ENCODE measurements around the gene PRDM16.

PRDM16 gene

GRCh38 chr1:3103967-3104677 lies 35.1 kb downstream of the PRDM16 start:
- DNase-seq (ENCODE audit: low read depth in 2 of 2): no peak

GRCh38 chr1:3105167-3105863 lies 36.3 kb downstream of the PRDM16 start:
- DNase-seq (ENCODE audit: low read depth in 2 of 2): no peak

GRCh38 chr1:3106216-3106615 lies 37.2 kb downstream of the PRDM16 start:
- no peak for DNase-seq (ENCODE audit: low read depth in 2 of 2)

GRCh38 chr1:3107201-3107600 lies 38.2 kb downstream of the PRDM16 start:
- no peak for DNase-seq (ENCODE audit: low read depth in 2 of 2)

- DNase-seq (ENCODE audit: low read depth in 2 of 2): no peak
Measured at GRCh38 chr1:3109355-3109754, 40.4 kb downstream of the PRDM16 start.

DNA sequence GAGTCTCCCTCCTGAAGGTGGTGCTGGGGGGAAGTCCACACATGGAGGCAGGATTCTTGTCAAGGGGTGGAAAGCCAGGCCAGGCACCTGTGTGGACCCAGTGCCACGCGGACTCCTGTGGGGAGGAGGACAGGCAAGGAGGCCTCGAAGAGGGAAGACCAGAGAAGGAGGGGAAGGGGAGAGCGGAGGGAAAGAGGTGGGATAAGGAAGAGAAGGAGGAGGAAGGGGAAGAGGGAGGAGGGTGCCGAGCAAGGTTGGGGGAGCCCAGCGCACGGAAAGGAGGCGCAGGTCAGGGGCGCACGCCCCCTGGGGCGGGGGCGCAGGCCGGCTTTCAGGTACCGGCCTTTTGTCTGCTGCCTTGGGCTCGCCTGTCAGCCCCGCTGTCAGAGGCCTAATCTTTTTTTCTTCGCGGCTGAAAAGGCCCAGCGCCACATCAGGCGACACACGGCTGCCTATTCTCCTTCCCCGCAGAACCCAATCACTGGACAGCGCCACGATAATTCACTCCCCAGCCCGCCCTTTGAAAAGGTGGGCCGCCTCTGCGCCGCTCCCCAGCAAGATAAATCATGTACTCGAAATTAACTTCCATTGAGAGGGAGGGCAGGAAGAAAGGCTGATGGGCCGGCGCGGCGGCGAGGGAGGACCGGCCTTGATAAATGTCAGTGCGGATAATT lies 42.5 kb downstream of the PRDM16 start:
- DNase-seq (ENCODE audit: low read depth in 2 of 2): no peak

DNA sequence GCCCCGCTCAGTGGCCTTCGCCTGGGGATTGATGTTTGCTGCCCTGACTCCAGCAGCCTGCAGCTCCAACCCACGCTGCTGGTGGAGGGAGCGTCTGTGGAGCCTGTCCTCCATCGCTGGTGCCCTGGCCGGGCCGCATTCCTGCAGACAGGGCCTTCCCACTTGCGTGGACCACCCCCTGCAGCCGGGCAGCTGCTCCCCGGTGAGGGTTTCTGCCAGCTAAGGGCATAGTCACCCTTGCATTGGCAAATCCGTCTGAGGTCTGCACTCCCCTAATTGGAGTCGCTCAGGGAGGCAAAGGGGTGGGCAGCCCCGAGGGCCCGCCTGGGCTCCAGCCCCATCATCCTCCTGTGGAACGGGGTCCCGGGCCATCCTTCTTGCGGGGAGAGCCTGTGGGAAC lies 43.5 kb downstream of the PRDM16 start:
- no peak for DNase-seq (ENCODE audit: low read depth in 2 of 2)

DNA sequence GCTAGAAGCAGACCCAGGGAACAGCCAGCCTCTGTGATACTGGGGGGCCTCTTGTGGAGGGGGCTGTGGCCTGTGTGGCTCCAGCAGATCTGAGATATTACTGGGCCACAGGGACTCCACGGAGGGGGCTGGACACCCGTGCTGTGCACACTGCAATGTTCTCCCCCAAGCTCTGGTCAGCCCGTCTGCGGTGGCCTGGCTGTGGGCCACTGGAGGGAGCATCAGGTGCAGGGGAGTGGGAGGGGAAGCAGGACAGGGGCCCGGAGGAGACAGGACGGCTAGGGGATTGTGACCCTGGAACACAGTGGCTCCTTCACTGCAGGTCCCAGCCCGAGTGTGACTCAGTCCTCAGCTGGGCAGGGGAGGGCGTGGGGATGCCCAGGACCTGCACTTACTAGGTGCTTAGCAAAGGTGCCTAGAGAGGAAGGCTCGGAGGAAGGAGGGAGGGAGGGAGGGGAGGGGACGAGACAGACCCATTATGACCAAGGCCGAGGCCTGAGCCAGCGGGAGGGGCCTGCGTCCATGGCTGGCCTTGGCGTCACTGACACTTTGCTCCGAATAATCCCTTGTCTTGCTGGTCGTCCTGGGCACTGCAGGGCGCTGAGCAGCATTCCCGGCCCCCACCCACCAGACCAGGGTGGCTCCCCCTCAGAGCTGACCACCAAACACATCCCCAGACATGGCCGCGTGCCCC lies 44.2 kb downstream of the PRDM16 start:
- no peak for DNase-seq (ENCODE audit: low read depth in 2 of 2)

DNA sequence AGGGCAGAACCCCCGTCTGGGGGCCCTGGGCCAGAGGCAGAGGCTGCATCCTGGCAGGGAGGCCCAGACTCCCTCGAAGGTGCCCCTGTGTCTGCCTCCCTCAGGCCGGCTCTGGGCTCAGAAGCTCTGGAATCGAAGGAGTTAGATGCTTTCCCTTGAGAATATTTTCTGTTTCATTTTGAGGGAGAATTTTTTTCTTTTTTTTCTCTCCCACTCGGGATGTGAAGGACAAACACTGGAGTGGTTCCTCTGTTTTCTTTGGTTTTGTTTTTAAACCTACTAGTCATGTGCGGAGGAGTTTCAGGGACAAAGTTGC lies 44.7 kb downstream of the PRDM16 start:
- no peak for DNase-seq (ENCODE audit: low read depth in 2 of 2)

GRCh38 chr1:3114131-3114744 lies 45.2 kb downstream of the PRDM16 start:
- DNase-seq (ENCODE audit: low read depth in 2 of 2): no peak

DNA sequence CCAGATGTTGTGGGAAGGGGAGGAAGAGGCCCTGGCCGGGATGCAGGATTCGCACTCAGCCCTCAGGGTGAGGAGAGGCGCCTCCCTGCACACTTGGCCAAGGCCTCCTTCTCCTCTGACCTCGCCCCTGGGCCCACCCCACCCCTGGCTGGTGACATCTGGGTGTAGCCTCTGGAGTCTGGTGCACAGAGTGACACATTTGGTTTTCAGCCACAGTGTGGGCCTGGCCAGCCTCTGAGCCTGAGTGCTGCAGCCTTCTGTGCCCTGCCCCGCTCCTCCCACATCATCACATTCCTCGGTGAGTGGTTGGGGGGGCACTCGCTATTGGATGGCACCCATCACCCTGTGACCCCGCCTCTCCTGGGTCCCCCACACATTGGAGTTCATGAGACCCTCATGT lies 45.8 kb downstream of the PRDM16 start:
- DNase-seq (ENCODE audit: low read depth in 2 of 2): no peak

DNA sequence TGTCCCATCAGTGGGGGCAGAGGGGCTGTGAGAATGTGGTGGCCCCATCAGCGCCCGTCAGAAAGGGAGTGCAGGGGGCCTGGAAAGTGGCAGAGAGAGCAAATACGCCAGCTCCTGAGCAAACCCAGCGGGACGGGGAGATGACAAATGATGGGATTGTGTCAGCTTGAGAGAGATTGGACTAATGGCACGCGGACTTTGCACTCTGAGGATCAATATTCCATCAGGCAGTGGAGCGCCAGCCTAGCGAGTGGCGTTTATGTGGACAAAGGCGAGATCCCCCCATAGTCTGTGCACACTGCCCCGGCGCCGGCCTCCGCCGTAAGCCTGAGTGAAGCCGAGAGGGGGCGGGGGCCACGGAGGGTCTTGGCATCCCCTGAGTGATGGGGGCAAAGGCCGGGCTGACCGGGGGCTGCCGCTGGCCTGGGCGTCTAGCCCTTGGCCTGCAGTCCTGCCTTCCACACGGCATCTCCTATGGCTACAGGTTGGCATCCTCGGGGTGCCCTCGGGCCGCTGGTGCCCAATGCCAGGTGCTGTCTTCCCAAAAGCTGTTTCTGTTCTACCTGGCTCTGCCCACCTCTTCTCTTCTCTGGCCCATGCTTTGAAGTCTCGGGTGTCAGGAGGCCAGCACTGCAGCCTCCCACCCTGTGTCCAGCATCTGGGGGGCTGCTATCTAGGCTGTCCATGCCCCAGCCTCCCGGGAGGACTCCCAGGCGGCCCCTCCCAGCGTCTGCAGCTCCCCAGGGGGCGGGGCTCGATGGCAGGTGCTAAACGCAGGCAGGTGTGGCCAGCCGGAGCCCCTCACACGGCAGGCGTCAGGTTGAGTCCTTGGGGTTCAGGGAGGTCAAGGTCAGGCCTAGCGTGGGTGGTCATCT lies 46.5 kb downstream of the PRDM16 start:
- no peak for DNase-seq (ENCODE audit: low read depth in 2 of 2)

- no peak for DNase-seq (ENCODE audit: low read depth in 2 of 2)
Measured at GRCh38 chr1:3116150-3116510, 47.1 kb downstream of the PRDM16 start.

DNA sequence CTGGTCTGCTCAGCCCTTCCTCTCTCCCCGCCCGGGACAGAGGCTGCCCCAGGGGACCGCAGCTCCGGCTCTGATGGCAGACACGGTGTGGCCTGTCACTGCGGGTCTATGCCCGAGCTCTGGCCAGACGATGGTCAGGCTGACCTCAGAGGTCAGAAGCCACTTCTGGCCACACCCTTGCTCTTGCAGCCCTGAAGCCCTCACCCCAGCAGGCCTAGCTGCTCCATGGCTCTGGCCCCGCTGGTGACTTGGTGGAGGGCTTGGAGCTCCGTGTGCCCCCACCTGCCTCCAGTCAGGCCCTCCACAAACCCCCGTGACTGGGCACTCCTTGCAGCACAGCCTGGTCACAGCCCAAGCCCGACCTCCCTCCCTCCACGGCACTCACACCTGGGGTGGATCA lies 47.6 kb downstream of the PRDM16 start:
- DNase-seq (ENCODE audit: low read depth in 2 of 2): no peak

DNA sequence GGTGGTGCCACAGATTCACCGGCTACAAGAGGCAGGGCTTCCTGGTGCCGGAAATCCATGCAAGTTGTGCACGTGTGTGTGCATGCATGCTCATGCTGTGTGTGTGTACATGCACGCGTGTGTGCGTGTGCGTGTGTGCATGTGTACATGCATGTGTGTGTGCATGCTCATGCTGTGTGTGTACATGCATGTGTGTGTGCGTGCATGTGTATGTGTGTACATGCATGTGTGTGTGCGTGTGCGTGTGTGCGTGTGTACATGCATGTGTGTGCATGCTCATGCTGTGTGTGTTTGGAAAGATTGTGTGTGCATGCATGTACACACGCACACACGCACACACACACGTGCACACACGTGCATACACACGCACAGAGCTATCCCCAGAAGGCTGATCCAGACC lies 48.9 kb downstream of the PRDM16 start:
- no peak for DNase-seq (ENCODE audit: low read depth in 2 of 2)

- DNase-seq (ENCODE audit: low read depth in 2 of 2): no peak
Measured at GRCh38 chr1:3119061-3119460, 50.1 kb downstream of the PRDM16 start.

DNA sequence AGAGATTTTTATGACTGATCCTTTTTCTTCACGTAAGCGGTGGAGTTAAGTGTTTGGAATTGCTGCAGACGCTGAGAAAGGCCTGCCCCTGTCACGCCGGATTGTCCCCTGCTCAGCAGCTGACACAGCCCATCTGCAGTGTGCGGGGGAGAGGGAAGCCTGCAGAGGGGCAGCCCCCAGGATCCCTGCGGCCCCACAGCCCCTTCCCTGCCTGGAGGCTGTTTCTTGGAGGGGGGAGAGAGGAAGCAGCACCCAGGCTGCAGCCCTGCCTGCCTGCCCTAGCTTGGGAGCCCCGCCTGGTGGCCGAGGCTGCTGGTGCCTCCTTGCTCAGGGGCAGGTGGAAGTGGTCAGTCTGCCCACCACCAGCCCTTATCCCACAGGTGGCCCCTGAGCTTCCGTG lies 50.7 kb downstream of the PRDM16 start:
- DNase-seq (ENCODE audit: low read depth in 2 of 2): no peak

DNA sequence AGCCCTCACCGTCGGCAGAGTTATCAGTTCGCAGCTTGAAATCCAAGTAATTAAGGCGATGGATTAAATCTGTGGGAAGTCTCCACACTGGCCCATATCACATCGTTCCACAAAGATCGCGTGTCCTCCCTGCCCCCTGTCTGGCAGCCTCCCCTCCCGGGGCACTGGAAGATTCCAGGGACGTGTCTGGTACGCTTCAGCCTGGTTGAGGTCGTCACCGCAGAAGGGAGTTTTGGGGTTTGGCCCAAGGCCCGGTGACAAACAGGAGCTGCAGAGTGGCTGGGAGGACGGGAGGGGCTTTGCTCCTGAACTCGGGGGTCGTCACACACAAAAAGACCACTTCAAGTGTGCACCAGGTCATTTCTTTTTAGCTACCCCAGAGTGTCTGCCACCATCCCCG lies 51.1 kb downstream of the PRDM16 start:
- DNase-seq (ENCODE audit: low read depth in 2 of 2): no peak

DNA sequence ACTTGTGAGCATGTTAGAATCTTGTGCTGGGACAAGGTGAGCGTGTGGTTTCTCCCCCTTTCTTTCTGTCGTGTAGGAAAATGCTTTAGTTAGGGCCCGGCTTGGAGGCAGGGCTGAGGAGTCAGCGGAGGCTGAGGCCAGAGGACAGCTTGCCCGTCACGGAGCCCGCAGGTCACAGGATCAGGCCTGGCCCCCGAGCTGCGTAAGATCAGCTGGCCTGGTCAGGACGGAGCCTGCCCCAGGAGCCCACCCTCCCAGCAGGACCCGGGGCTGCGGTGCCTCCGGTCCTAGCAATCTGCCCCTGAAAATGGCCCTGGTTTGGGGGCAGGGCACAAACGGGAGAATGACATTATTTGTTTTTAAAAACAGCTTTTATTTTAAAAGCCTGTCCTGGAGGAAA lies 52.0 kb downstream of the PRDM16 start:
- no peak for DNase-seq (ENCODE audit: low read depth in 2 of 2)

DNA sequence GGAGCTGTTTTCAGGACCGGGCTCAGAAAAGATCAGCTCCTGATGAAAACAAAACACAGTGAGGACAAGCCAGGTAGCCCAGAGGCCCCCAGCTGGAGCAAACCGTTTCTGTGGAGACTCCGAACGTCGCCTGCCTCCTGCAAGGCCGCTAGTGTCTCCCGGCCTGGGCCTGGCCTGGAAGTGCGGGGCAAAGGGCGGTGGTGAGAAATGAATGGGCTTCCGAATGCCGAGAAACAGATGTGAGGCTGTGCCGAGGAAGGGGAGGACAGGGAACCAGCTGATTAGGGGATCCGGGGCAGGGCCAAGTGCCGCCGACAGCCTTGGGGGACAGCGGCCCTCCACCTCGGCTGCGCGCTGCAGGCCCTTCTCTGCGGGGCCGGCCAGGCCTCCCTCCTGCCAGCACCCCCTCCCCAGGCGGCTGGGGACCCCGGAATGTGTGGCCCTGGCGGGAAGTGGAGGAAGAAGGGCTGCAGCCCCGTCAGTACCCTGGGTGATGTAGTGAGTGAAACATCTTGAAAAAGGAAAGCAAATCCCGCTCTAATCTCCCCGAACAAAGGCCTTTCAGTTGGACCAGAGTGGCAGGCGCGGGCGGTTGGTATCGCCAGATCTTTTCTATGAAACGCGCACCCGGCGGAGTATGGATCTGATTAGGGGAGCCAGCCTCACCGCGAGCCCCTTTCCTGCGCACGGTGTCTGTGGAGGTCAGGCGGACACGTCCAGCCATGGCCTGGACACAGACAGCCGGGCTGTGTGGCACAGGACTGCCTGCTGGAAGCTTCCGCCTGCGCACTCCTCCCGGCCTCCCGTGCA lies 52.6 kb downstream of the PRDM16 start:
- DNase-seq (ENCODE audit: low read depth in 2 of 2): no peak

Measured in stimulated activated CD8-positive, alpha-beta memory T cell treated with anti-CD3 and anti-CD28 coated beads, Interleukin-15, amount 100 ng/mL, for 4 hours (primary cell).